Prostate gland (tissue), 2 donors: ENCODE data around the gene ZNF862.

Experiments used
- CTCF ChIP-seq, 4 experiments: fragments of 200-600 bp in 2 of 4; fragments of 450-650 bp in 2 of 4; sonication (generic) in 2 of 4; IDR thresholded peaks; 1 replicate in 3 of 4; 2 replicates in 1 of 4; pipeline ENCODE4 v1.5.1; 2016 to 2019; ENCODE audit warnings: antibody characterized with exemption in 4 of 4, mild to moderate bottlenecking in 2 of 4, moderate library complexity in 2 of 4
- POLR2A ChIP-seq: fragments of 450-650 bp; IDR thresholded peaks from one replicate; pipeline ENCODE4 v1.6.1; 2016; ENCODE audit warnings: antibody characterized with exemption, mild to moderate bottlenecking
- POLR2AphosphoS5 ChIP-seq: sonication (generic); formaldehyde crosslinking; IDR thresholded peaks from one replicate; pipeline ENCODE4 v1.6.1; 2017; ENCODE audit warnings: antibody characterized with exemption

DNA sequence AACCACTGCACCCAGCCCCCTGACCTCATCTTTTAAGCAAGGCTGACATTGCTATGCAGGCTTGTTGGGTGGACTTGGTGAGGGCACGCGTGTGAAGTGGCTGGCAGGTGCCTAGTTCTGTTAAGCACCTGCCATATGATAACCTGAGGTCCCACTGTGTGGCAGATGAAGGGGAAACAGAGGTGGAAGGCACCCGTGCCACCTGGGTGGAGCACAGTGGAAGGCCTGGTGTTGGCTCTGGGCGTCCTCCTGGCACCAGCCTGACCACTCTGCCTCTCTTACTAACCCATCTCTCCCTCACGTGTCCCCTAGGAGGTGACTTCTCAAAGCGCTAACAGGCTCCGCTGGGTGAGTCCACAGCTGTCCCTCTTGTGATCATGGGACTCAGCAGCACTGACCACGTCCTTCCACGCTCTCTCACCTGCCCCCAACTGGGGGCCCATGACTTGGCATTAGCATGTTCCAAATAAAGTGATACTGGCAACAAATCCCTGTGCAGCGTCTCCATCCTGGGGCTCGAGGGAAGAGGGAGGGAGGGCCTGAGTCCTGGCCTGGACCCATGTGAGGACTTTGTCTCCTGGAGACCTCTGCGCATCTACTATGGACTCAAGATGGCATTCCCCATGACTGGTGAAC, 4.6 kb upstream of the ZNF862 start:
- TF ChIP-seq POLR2AphosphoS5 (no peak), CTCF (IDR thresholded peaks at IDR 0.05) (no peak), POLR2A (no peak)
